ENCODE data around the gene DMBX1. TPM values are rescaled to one million over a fixed set of nuclear protein-coding genes. Genes with fewer than 3 reads are reported as not detected.

Gene DMBX1
- total RNA-seq, 1 experiment from 2014 or later = 2.3 TPM

GRCh38 chr1:46471848-46472492 is 17.7 kb upstream of the DMBX1 start:
- no peaks in the 10 kb centered on the region; a peak in 1 of 7 replicates for H3K36me3 Mint-ChIP-seq (ENCODE audit: insufficient read depth in 1 of 3, low read depth in 3 of 3)
- no peak overlapping the region for H2BK12ac ChIP-seq (ENCODE audit: insufficient read length, low read depth, low read length)
- H2AK5ac ChIP-seq (ENCODE audit: insufficient read length, low read length) = no peak overlapping the region
- H3T11ph ChIP-seq (ENCODE audit: low read length) = no peak overlapping the region
- no peaks in the 10 kb centered on the region for H3K79me1 ChIP-seq (ENCODE audit: insufficient read depth, low read depth, low read length, poor library complexity, severe bottlenecking)
- H3K23me2 ChIP-seq (ENCODE audit: insufficient read length, low read depth, low read length, poor library complexity, severe bottlenecking) = peaks cover 4% of the 10 kb centered on the region
- H2AFZ ChIP-seq (ENCODE audit: low read length) = no peak overlapping the region
- TF ChIP-seq, protein P1, sequence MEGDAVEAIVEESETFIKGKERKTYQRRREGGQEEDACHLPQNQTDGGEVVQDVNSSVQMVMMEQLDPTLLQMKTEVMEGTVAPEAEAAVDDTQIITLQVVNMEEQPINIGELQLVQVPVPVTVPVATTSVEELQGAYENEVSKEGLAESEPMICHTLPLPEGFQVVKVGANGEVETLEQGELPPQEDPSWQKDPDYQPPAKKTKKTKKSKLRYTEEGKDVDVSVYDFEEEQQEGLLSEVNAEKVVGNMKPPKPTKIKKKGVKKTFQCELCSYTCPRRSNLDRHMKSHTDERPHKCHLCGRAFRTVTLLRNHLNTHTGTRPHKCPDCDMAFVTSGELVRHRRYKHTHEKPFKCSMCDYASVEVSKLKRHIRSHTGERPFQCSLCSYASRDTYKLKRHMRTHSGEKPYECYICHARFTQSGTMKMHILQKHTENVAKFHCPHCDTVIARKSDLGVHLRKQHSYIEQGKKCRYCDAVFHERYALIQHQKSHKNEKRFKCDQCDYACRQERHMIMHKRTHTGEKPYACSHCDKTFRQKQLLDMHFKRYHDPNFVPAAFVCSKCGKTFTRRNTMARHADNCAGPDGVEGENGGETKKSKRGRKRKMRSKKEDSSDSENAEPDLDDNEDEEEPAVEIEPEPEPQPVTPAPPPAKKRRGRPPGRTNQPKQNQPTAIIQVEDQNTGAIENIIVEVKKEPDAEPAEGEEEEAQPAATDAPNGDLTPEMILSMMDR (conservative IDR thresholded peaks at IDR 0.05) = no peak
- H3K9me3 ChIP-seq (ENCODE audit: control insufficient read depth, low read depth, low read length) = no peaks in the 10 kb centered on the region
- peaks cover 10% of the 10 kb centered on the region; the same call in 1 of the 2 replicates for H3K27me3 ChIP-seq (ENCODE audit: insufficient read depth, low read length)
- no peak overlapping the region for H4K5ac ChIP-seq (ENCODE audit: insufficient read length, low read depth, low read length)
- H3K23ac ChIP-seq (ENCODE audit: insufficient read length, low read depth, low read length) = no peak overlapping the region
- no CpG with 5 or more reads among the region's 7 CpGs for WGBS (ENCODE audit: extremely low coverage, insufficient read length, low lambda C conversion rate)
- H3K4me1 ChIP-seq (ENCODE audit: insufficient read depth, low read length) = no peaks in the 10 kb centered on the region; the same call in 1 of the 2 replicates
- H3K56ac ChIP-seq (ENCODE audit: insufficient read length, low read depth, low read length) = no peak overlapping the region
- no peak overlapping the region for H3K4me2 ChIP-seq (ENCODE audit: insufficient read depth, insufficient read length, low read length)
- no peak overlapping the region for H4K8ac ChIP-seq (replicated peaks; ENCODE audit: insufficient read length, low read depth, low read length)
- H3K4ac ChIP-seq (ENCODE audit: low read depth, low read length) = no peak overlapping the region
- H4K91ac ChIP-seq (ENCODE audit: insufficient read length, low read depth, low read length) = no peak overlapping the region
- H3K9me3 Mint-ChIP-seq = no peaks in the 10 kb centered on the region; a peak in 1 of 5 replicates
- no peak overlapping the region for H2BK20ac ChIP-seq (ENCODE audit: low read depth, low read length, poor library complexity, severe bottlenecking)
- H2BK120ac ChIP-seq (ENCODE audit: low read depth, low read length, poor library complexity, severe bottlenecking) = no peak overlapping the region
- no peak overlapping the region for H3K27ac ChIP-seq (ENCODE audit: insufficient read length, low read depth, low read length)
- no peaks in the 10 kb centered on the region for H3K79me2 ChIP-seq (ENCODE audit: insufficient read depth, low read length)
- H3K4me3 Mint-ChIP-seq = no peak overlapping the region
- no peak overlapping the region for H3K9ac ChIP-seq (ENCODE audit: extremely low read depth, insufficient read length, low read length)
- no peak overlapping the region for H3K14ac ChIP-seq (ENCODE audit: insufficient read depth, low read length)
- no peak overlapping the region for H2BK15ac ChIP-seq (ENCODE audit: low read depth, low read length)
- no peak overlapping the region for H3K18ac ChIP-seq (ENCODE audit: insufficient read length, low read depth, low read length)
- H4K20me1 ChIP-seq (ENCODE audit: control insufficient read depth, insufficient read depth, insufficient read length) = peaks cover 2% of the 10 kb centered on the region
- no peak overlapping the region for H3K27ac Mint-ChIP-seq
- no peak for DNase-seq
- H3K27me3 Mint-ChIP-seq (ENCODE audit: low read depth) = peaks cover 99% of the 10 kb centered on the region
- H3K4me1 Mint-ChIP-seq = peaks cover 49 to 64% of the 10 kb centered on the region in 2 experiments
- H2BK5ac ChIP-seq (ENCODE audit: insufficient read length, low read length) = no peak overlapping the region
